K562 (cell line): ENCODE measurements around the gene RAE1. TPM values are rescaled to one million over a fixed set of nuclear protein-coding genes. Genes with fewer than 3 reads are reported as not detected.

Experiments used
- BACH1 ChIP-seq: fragments of 200-800 bp; sonication (Bioruptor generic); IDR thresholded peaks from 2 replicates; pipeline ENCODE4 v1.6.1; 2016; ENCODE audit warnings: missing genetic modification characterization, missing compliant biosample characterization
- KLF10 ChIP-seq: fragments of 250-450 bp; sonication (Bioruptor Pico); IDR thresholded peaks from 2 replicates; pipeline ENCODE4 v1.6.1; 2021; ENCODE audit warnings: matching md5 sums
- L3MBTL2 ChIP-seq: fragments of 450-650 bp; IDR thresholded peaks from 2 replicates; pipeline ENCODE4 v1.6.1; 2016; ENCODE audit warnings: mild to moderate bottlenecking, moderate library complexity
- MBD2 ChIP-seq: sonication (generic); IDR thresholded peaks from 2 replicates; pipeline ENCODE4 v1.6.1; 2016; ENCODE audit warnings: low read depth, borderline replicate concordance
- MTA3 ChIP-seq: fragments of 450-650 bp; formaldehyde crosslinking; IDR thresholded peaks from 2 replicates; pipeline ENCODE4 v1.6.1; 2017; ENCODE audit warnings: mild to moderate bottlenecking, borderline replicate concordance
- NBN ChIP-seq: fragments of 450-650 bp; IDR thresholded peaks from 2 replicates; pipeline ENCODE4 v1.6.1; 2016; ENCODE audit warnings: low read depth, mild to moderate bottlenecking
- NFATC3 ChIP-seq: fragments of 450-650 bp; IDR thresholded peaks from 2 replicates; pipeline ENCODE4 v1.6.1; 2017; ENCODE audit warnings: mild to moderate bottlenecking
- PHB ChIP-seq: fragments of 250-450 bp; sonication (Bioruptor Pico); IDR thresholded peaks from 2 replicates; pipeline ENCODE4 v1.5.0; 2021
- SNRNP70 ChIP-seq: fragments of 200-400 bp; formaldehyde crosslinking; optimal IDR thresholded peaks from 2 replicates; pipeline ENCODE3; 2017; ENCODE audit warnings: low read depth, low read length
- TRIM28 ChIP-seq: fragments of 450-650 bp; IDR thresholded peaks from 2 replicates; pipeline ENCODE4 v1.6.1; 2017
- ZNF165 ChIP-seq: fragments of 250-450 bp; sonication (Bioruptor Pico); IDR thresholded peaks from 2 replicates; pipeline ENCODE4 v1.4.0; 2020; ENCODE audit warnings: borderline replicate concordance
- ZNF197 ChIP-seq: fragments of 200-800 bp; sonication (Bioruptor generic); IDR thresholded peaks from 2 replicates; pipeline ENCODE4 v1.6.1; 2016; ENCODE audit warnings: low read depth, missing genetic modification characterization, missing compliant biosample characterization
- ZNF766 ChIP-seq: fragments of 200-800 bp; sonication (Bioruptor generic); conservative IDR thresholded peaks from 2 replicates; pipeline ENCODE4 v1.6.1; 2016; ENCODE audit warnings: missing genetic modification characterization, missing compliant biosample characterization
- ZSCAN32 ChIP-seq: fragments of 450-650 bp; formaldehyde crosslinking; IDR thresholded peaks from 2 replicates; pipeline ENCODE4 v1.4.0; 2020; ENCODE audit warnings: mild to moderate bottlenecking, moderate library complexity
- polyA plus RNA-seq, 8 experiments: library from polyadenylated mRNA; depleted of rRNA in 4 of 8; stranded (reverse) in 5 of 8; unstranded in 3 of 8; fragments of >200 nt; fragmentation: Nextera tagmentation in 2 of 8; fragmentation: Illumina TruSeq in 1 of 8; extraction: Ambion mirVana in 2 of 8; extraction: Trizol in 1 of 8; gene quantifications; 2 replicates each; pipeline versions ENCODE4 v1.2.1 to v1.2.3, GENCODE V29; 2011 to 2014; ENCODE audit warnings: inconsistent platforms in 1 of 8, missing spikeins in 1 of 8
- total RNA-seq, 7 experiments: library from RNA; depleted of rRNA in 6 of 7; stranded (reverse); fragments of >200 nt in 6 of 7; fragmentation: Illumina TruSeq in 2 of 7; extraction: Trizol in 2 of 7; gene quantifications; 2 replicates each; pipeline versions ENCODE4 v1.2.1 to v1.2.3, GENCODE V29; 2011 to 2021; ENCODE audit warnings: low replicate concordance in 1 of 7
- TF ChIP-seq, protein P1 (sequence below), 2 experiments: IDR thresholded peaks in 1 of 2; conservative IDR thresholded peaks in 1 of 2; 2 replicates each; pipeline ENCODE4 v1.6.1; 2016; ENCODE audit warnings: low read depth in 2 of 2, mild to moderate bottlenecking in 1 of 2, missing compliant biosample characterization in 1 of 2, missing genetic modification characterization in 1 of 2, moderate library complexity in 1 of 2
- TF ChIP-seq, protein P2 (sequence below): sonication (generic); formaldehyde crosslinking; IDR thresholded peaks from 2 replicates; pipeline ENCODE4 v1.8.1; 2023; ENCODE audit warnings: missing genetic modification reagents, mild to moderate bottlenecking, borderline replicate concordance
- TF ChIP-seq, protein P3 (sequence below): fragments of 250-450 bp; sonication (Bioruptor Pico); IDR thresholded peaks from 2 replicates; pipeline ENCODE4 v1.5.0; 2020; ENCODE audit warnings: mild to moderate bottlenecking
- TF ChIP-seq, protein P4 (sequence below): sonication (generic); formaldehyde crosslinking; IDR thresholded peaks from 2 replicates; pipeline ENCODE4 v1.5.0; 2020; ENCODE audit warnings: missing genetic modification reagents

RAE1 gene
- total and polyA plus RNA-seq, 9 of the 15 experiments (the other 6 are each of a cell fraction or from before 2014, with no cell fraction given) = 33.7 to 248 (median 77.7) TPM

DNA sequence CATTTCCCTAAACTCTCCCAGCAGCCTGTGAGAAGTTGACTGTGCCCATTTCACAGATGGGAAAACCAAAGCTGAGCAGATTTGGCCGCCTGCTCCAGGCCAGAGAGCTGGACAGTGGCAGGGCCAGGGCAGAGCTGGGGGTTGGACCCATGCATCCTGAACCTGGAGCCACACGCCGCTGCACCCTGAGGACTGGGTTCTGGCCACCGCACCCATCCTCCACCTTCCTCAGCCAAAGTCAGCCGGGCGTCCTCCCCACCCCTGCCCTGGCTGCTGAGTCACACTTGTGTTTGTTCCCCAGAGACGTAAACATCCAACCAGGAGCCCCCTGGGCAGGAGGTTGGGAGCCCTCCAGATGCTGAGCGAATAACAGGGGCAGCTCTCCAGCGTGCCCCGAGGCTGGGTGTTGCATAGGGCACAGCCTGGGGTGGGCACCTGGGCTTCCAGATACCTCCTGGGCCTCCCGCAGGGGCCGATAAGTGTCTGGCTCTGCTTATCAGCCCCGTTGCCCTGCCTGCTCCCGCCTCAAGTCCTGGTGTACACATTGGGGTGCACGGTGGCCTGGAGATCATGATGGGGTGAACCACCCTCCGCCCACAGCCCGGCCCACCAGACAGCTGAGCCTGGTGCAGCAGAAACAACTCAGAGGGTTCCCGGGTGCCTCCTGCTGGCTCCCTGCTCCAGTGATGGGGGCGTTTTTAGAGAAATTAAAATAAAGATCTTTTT is 64.0 kb downstream of the RAE1 start (continued):
- TF ChIP-seq, protein P1, sequence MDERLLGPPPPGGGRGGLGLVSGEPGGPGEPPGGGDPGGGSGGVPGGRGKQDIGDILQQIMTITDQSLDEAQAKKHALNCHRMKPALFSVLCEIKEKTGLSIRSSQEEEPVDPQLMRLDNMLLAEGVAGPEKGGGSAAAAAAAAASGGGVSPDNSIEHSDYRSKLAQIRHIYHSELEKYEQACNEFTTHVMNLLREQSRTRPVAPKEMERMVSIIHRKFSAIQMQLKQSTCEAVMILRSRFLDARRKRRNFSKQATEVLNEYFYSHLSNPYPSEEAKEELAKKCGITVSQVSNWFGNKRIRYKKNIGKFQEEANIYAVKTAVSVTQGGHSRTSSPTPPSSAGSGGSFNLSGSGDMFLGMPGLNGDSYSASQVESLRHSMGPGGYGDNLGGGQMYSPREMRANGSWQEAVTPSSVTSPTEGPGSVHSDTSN (CRISPR knock-in tag; IDR thresholded peaks at IDR 0.05; ENCODE audit: low read depth) = no peak
- TF ChIP-seq, protein P1 (tag; conservative IDR thresholded peaks at IDR 0.05; ENCODE audit: low read depth) = no peak
- peak; percentile 32; the same call in 1 of the 2 replicates for TF ChIP-seq MBD2
- no peak for TF ChIP-seq L3MBTL2
- peak; percentile 94 for TF ChIP-seq MTA3
- TF ChIP-seq KLF10 = no peak
- no peak for TF ChIP-seq ZNF197 (CRISPR knock-in tag)
- TF ChIP-seq SNRNP70 = no peak
- no peak for TF ChIP-seq PHB
- peak; percentile 8; the same call in 1 of the 2 replicates for TF ChIP-seq NBN
- no peak for TF ChIP-seq ZSCAN32
- TF ChIP-seq, protein P2, sequence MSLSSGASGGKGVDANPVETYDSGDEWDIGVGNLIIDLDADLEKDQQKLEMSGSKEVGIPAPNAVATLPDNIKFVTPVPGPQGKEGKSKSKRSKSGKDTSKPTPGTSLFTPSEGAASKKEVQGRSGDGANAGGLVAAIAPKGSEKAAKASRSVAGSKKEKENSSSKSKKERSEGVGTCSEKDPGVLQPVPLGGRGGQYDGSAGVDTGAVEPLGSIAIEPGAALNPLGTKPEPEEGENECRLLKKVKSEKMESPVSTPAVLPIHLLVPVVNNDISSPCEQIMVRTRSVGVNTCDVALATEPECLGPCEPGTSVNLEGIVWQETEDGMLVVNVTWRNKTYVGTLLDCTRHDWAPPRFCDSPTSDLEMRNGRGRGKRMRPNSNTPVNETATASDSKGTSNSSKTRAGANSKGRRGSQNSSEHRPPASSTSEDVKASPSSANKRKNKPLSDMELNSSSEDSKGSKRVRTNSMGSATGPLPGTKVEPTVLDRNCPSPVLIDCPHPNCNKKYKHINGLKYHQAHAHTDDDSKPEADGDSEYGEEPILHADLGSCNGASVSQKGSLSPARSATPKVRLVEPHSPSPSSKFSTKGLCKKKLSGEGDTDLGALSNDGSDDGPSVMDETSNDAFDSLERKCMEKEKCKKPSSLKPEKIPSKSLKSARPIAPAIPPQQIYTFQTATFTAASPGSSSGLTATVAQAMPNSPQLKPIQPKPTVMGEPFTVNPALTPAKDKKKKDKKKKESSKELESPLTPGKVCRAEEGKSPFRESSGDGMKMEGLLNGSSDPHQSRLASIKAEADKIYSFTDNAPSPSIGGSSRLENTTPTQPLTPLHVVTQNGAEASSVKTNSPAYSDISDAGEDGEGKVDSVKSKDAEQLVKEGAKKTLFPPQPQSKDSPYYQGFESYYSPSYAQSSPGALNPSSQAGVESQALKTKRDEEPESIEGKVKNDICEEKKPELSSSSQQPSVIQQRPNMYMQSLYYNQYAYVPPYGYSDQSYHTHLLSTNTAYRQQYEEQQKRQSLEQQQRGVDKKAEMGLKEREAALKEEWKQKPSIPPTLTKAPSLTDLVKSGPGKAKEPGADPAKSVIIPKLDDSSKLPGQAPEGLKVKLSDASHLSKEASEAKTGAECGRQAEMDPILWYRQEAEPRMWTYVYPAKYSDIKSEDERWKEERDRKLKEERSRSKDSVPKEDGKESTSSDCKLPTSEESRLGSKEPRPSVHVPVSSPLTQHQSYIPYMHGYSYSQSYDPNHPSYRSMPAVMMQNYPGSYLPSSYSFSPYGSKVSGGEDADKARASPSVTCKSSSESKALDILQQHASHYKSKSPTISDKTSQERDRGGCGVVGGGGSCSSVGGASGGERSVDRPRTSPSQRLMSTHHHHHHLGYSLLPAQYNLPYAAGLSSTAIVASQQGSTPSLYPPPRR (CRISPR knock-in tag) = no peak
- peak; percentile 52; the same call in 1 of the 2 replicates for TF ChIP-seq ZNF766 (CRISPR knock-in tag)
- TF ChIP-seq, protein P3, sequence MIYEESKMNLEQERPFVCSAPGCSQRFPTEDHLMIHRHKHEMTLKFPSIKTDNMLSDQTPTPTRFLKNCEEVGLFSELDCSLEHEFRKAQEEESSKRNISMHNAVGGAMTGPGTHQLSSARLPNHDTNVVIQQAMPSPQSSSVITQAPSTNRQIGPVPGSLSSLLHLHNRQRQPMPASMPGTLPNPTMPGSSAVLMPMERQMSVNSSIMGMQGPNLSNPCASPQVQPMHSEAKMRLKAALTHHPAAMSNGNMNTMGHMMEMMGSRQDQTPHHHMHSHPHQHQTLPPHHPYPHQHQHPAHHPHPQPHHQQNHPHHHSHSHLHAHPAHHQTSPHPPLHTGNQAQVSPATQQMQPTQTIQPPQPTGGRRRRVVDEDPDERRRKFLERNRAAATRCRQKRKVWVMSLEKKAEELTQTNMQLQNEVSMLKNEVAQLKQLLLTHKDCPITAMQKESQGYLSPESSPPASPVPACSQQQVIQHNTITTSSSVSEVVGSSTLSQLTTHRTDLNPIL (CRISPR knock-in tag) = no peak
- 0 out of 2 replicates have a peak, but pooled peaks have one; percentile 37 for TF ChIP-seq BACH1 (tag)
- TF ChIP-seq NFATC3 = no peak
- TF ChIP-seq, protein P4, sequence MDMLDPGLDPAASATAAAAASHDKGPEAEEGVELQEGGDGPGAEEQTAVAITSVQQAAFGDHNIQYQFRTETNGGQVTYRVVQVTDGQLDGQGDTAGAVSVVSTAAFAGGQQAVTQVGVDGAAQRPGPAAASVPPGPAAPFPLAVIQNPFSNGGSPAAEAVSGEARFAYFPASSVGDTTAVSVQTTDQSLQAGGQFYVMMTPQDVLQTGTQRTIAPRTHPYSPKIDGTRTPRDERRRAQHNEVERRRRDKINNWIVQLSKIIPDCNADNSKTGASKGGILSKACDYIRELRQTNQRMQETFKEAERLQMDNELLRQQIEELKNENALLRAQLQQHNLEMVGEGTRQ (CRISPR knock-in tag) = no peak
- TF ChIP-seq TRIM28 = no peak
- no peak for TF ChIP-seq ZNF165
